ENCODE data around the gene CTNS.

Gene CTNS

DNA sequence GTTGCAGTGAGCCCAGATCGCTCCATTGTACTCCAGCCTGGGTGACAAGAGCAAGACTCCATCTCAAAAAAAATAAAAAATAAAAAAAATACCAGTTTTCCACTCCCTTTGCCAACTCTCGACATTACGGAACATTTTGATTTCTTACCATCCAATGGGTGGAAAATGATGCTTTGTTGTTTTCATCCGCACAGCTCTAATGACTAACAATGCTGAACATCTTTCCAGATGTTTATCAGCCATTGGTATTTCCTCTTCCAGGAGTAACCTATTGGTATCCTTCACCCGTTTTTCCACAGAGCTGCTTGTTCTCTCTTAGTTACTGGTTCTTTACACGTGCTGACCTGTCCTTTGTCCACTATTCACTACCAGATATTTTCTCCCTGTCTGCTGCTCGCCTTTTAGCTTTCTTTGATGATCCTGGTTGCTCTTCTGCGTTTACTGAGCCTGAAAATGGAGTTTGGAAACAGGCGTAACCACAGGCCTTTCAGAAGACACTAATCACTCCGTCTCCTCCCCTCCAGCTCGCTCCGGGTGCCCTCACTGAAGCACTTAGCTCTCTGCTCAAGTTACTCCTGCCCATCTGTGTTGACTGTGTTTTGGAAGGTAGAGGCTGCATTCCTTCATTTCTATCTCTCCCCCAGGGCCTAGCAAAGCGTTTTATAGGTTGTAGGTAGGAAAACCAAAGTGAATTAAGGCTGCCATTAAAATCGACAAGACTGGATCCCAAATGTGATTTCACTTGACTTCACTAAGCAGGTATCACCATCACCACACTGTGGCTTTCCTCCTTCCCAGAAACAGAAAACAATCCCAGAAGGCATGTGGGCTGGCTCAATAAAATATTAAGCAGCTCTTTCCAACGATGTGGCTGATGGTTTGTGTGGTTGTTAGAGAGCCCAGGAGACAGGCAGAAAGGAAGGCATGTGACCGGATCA lies 9.5 kb upstream of the CTNS start:
- no peak for DNase-seq (ENCODE audit: low spot score)

DNA sequence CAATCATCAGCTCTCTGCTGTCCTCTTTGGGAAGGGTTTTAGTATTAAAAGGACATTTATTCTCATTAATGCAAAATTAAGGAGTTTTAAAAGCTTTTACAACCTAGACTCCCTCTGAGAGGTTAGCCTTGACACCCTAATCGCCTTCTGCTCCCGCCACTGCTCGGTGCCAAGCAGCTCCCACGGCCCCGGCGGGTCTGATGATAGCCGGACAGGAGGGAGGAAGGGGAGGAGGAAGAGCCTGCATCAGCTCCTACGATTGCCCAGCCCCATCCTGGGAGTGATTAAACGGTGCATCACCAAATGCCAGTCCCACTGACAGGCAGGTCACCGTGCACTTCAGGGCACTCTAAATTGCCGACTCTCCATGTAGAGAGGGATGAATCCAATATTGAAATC lies 8.8 kb upstream of the CTNS start:
- DNase-seq (ENCODE audit: low spot score): no peak

DNA sequence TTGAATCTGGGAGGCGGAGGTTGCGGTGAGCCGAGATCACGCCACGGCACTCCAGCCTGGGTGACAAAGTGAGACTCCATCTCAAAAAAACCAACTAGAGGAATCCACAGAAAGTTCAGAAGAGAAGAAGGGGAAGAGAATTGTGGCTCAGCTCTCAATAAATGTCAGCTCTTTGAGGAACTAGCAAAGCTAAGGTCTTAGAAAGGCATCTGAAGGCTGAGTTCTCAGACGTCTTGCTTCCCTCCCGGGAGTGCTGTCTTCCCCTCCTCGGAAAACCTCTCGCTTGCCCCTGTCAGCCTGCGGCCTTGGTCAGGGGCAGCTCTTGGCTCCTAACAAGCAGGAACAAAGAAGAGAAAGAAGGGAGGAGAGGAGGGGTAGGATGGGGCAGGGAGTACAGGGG lies 5.8 kb upstream of the CTNS start:
- no peak for DNase-seq (ENCODE audit: low spot score)

DNA sequence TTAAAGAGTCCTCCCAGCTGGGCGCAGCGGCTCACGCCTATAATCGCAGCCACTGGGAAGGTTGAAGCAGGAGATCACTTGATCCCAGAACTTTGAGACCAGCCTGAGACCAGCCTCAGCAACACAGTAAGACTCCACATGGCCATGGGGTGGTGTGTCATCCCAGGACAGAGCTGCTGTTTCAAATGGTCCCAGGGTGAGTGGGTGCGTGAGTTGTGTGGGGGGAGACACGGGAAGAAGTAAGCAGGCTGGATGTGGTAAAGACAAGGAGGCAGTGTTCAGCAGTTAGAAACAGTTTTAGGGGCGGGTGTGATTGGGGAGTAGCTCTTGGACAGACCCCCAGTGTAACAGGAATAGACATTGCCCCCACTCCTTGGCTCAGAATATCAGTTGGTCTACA lies 4.3 kb upstream of the CTNS start:
- no peak for DNase-seq (ENCODE audit: low spot score)

DNA sequence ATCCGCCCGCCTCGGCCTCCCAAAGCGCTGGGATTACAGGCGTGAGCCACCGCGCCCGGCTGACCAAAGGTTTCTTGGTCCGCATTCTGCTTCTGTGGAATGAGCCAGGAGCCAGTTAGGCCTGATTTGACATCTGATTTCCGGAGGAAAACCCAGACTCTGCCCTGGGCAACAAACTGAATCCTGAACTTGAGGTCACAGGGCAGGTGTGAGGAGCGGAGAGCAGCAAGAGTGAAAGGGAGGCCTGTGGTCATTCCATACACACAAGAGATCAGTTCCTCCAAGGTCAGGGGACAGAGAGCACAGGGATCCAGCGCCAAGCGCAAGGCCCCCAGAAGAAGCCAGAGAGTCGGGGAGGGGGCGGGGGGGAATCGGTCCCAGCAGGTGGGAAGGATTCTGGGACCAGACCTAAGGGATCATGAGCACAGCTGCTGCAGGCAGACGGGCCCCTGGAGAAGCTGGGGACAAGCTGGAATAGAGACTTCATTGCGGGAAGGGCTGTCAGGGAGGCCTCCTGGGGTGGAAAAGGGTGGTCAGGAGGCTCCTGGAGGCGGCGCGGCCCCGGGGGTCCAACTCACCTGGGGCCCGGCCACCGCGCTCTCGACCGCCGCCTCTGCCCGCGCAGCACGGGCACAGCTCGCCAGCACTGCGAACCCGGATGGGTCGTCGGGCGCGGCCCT lies 946 bp upstream of the CTNS start:
- DNase-seq (ENCODE audit: low spot score): peak; percentile 27

DNA sequence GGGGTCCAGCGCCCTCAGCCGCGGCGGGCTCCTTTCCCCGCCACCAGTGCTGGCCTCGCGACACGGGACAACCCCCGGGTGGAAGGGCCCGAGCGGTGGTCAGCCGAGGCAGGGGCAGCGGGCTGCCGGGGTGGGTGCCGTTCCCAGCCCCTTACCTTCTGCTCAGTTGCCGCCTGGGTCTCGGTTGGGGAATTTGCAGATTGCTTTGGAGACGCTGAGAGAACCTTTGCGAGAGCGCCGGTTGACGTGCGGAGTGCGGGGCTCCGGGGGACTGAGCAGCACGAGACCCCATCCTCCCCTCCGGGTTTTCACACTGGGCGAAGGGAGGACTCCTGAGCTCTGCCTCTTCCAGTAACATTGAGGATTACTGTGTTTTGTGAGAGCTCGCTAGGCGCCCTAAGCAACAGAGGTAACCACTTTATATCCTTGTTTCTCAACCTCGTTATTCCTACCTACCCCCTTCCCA lies 381 bp downstream of the CTNS start:
- DNase-seq (ENCODE audit: low spot score): peak; percentile 41

DNA sequence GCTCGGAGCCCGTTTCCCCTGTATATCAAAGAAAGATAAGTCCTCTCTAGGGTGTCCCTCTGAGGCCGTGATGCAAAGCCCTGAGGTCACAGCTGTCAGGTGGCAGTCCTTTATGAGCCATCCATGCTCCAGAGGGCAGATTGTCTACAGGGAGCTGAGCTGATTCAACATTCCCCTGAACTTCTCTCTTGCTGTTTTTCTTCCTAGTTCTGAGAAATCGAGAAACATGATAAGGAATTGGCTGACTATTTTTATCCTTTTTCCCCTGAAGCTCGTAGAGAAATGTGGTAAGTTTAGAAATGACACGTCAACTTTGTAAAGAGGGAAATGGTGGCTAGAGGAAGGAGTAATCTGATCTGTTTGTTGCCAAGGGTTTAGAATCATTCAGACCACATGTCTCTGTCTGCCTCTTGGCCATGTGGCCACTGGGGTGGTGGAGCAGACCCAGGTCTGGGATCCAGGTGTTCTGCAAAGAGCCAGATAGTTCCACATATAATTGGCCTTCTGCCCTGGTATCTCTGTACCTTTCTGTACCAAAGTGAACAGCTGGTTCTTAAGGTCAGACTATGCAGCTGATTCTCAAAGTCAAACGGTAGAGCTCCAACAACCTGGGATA lies 3.5 kb downstream of the CTNS start:
- peak; percentile 50 for DNase-seq (ENCODE audit: low spot score)

DNA sequence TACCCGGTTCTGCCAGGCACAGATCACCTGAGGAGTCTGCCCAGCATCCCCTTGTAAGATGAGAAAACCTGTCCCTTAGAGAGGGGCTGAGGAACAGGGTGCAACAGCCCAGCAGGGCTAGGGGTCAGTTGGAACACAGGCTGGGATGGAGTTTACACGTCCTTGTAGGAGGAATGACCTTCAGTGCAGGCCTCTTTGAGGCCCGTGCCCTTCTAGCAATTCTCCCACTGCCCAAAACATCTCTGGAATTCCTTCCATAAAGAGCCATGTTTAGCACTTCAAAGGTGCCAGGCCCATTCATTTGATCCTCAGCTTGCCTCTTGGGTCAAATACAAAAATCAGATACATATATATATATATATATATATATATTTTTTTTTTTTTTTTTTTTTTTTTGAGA lies 4.5 kb downstream of the CTNS start:
- DNase-seq (ENCODE audit: low spot score): no peak

DNA sequence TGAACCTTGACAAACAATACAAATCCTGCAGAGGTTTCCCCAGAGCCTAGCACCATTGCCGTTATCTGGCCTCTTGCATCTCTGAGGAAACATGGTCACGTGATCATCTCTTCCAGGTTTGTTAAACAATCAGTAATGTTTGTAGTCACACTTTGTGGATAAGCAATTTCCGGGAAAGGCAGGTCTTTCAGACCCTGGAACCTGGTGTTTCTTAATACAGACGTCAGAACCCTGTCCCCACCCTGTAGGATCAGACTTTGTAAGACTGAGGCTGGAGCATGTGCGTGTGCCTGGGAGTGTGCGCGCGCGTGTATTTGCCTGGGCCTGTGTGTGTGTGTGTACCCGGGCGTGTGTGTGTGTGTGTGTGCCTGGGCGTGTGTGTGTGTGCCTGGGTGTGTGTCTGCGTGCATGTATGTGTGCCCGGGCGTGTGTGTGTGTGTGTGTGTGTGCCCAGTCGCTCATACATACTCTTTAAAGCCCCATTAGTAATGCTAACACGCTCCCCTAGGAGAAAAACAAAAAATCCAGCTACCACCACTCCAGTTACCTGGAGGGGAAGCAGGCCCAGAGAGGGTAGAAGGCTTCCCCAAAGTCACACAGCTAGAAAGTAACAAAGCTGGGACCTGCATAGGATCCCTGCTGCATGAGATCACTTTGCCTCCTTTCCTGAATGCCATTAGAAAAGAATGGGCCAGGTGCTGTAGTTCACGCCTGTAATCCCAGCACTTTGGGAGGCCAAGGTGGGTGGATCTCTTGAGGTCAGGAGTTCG lies 5.3 kb downstream of the CTNS start:
- no peak for DNase-seq (ENCODE audit: low spot score)

DNA sequence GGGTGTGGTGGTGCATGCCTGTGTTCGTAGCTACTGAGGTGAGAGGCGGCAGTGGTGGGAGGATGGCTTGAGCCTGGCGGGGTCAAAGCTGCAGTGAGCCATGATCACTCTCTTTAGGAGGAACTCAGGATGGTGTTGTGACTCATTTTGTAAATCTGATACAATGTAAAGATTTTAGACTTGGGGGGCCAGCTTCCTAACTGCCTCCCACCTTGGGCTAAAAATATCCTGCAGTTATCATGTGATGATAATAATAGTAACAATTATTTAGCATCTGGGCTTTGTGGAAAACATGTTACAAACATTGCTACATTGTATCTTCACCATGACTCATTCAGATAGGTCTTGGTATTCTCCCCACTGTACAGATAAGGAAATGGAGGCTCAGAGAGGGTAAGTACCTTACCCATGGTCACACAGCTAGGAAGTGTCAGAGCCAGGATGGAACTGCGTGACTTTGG lies 7.4 kb downstream of the CTNS start:
- DNase-seq (ENCODE audit: low spot score): no peak

DNA sequence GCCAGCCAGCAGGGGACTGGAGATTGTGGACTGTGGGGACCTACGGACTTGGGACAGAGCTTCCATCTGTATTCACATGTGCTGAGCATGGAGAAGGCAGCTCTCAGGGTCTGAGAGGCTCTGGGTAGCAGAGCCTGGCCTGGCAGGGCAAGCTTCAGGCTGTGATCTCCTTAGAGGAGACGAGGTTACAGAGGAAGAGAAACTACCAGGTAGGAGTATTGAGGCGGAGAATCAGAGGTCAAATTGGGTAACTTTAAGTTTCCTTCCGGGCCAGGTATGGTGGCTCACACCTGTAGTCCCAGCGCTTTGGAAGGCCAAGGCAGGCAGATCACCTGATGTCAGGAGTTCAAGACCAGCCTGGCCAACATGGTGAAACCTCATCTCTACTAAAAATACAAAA lies 8.8 kb downstream of the CTNS start:
- no peak for DNase-seq (ENCODE audit: low spot score)

DNA sequence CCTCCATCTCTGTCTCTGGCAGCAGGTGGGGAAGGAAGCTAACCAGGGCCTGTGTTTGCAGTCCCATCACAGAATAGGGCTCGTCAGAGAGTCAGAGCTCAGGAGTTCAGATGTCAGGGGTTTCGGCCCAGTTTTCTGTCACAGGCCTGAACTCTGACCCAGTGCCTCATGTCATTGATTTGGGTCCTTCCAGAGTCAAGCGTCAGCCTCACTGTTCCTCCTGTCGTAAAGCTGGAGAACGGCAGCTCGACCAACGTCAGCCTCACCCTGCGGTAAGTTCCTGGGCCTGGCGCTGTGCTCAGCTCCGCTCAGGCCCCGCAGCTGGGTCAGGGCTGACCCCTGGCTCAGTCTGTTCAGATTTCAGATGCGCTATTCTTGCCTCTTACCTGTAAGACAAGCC lies 10.7 kb downstream of the CTNS start:
- no peak for DNase-seq (ENCODE audit: low spot score)

DNA sequence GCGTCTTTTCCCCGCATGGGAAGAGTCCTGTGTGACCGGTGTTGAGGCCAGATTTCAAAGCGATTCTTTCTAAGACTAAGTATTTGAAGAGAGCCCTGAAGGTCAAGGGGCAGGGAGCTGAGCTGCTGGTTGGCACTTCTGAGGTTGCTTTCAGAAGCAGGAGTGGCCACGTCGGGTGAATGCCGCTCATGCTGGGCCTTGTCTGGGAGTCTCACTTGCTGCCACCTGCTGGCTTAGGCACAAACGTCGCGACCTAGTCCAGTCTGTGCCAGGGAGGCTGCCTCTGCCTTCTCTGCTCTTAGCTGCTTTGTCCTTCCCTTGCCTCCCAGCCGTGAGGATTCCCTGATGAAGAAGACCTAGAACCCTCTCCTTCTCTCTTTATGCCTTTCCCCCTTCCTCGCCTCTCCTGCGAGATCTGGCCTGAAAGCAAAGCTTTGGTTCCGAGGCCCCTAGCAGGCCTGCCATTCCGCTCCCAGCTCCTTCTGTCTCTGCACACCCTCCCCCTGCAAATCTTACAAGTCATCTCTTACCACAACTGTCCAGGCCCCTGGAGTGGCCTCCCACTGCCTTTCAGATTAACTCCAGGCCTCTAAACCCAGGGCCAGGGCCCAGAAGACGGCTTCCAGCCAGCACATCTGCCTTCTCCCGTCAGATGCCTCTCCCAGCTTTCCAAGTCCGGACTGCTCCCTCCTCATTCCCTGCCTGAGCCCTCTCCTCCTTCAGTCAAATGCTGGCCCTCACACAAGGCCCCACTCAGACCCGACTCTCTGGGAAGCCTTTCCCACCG lies 11.4 kb downstream of the CTNS start:
- peak; percentile 69 for DNase-seq (ENCODE audit: low spot score)

DNA sequence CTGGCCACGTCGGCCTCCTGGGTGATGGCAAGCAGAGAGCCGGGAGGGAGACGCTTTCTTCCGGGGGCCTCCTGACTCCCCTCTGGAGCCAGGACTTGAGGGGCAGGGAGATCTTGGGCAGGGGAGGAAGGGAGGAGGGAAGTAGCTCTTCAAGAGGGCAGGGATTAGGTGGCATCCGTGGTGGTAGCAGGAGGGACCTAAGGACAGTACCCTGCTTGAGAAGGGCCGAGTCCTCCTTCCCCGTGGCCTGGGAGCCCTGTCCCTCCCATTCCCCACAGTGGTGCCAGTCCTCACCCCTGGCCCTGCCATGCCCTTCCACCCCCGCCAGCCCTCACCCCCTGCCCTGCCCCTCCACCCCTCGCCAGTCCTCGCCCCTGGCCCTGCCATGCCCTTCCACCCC lies 19.2 kb downstream of the CTNS start:
- DNase-seq (ENCODE audit: low spot score): no peak

DNA sequence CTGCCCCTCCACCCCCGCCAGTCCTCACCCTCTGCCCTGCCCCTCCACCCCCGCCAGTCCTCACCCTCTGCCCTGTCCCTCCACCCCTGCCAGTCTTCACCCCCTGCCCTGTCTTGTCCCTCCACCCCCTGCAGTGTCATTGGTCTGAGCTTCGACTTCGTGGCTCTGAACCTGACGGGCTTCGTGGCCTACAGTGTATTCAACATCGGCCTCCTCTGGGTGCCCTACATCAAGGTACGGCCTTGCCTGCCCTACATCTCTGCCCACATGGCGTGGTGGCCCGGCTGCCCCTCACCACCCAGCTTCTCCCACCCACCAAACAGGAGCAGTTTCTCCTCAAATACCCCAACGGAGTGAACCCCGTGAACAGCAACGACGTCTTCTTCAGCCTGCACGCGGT lies 19.8 kb downstream of the CTNS start:
- DNase-seq (ENCODE audit: low spot score): no peak

DNA sequence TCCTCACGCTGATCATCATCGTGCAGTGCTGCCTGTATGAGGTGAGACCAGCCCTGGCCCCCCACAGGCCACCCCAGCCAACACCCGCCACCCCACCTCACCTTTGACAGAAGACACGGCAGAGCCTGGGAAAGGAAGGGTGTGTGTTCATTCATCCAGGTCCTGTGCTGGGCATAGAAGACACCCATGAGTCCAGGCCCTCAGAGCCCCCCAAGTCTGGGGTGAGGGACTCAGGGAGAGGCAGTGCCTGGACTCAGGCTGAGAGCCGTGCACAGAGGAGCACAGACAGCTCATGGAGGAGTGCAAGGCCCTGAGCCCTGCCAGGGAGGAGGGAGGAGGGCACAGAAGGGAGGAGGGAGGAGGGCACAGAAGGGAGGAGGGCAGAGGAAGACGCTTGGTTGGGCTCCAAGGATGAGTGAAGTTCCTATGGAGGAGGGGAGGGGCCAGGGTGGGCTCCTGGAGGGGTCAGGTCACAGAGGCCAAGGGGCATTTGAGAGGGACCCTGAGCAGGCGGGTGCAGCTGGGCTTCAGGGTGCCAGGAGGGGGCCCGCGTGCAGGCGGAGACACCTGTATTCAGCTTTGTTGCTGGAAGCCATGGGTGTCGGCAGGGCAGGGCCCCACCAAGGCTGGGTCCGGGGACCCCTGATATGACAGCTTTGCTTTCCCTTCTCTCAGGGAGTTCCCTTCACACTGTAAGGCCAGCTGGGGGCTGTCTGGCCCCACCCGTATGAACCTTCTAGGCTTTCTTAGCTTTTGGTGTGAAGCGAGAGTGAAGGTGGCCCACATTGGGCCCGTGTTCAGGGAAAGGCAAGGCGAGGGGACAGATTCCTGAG lies 20.4 kb downstream of the CTNS start:
- no peak for DNase-seq (ENCODE audit: low spot score)

DNA sequence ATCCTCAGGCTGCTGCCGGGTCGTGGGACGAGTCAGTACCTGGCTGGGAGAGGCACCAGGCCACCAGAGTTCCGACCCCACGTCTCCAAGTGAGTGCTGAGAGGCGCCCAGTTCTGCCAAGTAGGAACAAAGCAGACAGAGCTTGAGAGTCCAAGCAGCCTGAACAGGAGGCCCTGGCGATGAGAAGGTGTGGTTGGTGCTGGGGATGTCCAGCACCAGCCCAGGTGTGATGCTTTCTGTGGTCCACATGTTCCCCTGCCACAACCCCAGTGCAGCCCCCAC lies 21.0 kb downstream of the CTNS start:
- no peak for DNase-seq (ENCODE audit: low spot score)

DNA sequence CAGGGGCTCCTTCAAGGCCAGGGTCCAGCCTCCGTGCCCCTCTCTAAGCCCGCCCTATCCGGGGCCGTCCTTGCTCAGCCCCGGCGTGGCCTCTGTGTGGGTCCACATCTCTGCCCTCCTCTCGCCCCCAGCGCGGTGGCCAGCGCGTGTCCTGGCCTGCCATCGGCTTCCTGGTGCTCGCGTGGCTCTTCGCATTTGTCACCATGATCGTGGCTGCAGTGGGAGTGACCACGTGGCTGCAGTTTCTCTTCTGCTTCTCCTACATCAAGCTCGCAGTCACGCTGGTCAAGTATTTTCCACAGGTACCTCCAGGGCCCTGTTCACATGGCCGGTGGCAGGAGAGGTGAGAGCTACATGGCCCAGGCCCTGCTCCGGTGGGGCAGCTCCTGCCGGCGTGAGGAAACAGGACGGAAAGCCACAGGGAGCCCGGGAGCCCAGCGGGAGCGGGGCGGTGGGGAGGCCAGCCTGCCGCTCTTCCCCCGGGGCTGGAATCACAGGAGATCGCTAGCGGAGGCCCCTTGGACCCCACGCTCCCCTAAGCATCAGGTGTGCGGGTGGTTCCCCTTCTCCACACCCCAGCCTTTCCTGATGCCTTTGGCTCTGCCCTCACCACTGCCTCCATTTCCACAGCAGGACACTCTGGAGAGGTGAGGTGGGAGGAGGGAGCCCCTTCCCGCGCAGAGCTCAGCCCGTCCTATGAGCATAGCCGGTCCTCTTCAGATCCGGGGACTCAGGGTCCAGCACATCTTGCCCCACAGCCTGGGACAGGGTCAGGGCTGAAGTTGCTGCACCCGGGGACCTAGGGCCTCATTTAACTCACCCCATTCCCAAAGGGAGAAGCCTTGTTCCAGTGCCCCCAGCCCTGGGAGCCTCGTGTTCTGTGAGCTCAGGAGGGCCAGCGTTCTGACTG lies 21.6 kb downstream of the CTNS start:
- DNase-seq (ENCODE audit: low spot score): no peak

DNA sequence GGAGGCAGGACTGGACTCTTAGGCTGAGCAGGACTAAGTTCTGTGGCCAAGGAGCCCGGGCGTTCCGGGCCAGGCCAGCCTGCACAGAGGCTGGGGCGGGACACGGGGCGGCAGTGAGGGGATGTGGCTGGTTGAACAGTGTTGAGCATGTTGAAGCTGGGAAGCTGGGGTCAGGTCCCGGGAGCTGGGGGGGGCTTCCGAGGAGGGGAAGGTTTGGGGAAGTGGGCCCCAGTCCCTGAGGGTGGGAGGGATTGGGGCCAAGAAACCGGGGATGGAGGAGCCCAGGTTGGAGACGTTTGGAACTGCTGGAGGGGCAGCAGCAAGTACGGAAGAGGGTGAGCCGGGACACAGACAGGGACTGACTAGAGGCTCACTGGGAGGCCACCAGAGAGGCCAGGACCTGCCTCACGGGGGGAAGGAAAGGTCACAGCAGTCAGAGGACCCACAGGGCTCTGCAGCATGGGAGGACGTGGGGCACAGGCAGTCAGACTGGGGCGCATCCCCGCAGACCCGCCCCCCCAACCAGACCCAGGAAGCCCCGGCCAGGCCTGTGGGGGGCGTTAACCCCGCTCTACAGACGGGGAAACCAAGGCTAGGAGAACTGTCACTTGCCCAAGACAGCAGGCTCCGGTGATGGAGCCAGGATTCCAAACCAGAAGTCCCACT lies 22.4 kb downstream of the CTNS start:
- no peak for DNase-seq (ENCODE audit: low spot score)
